Kidney (tissue), 14 donors: ENCODE measurements around the gene RNASEH2C. TPM values are rescaled to one million over a fixed set of nuclear protein-coding genes. Genes with fewer than 3 reads are reported as not detected.
"Not testable (repeated sequence)": the region's sequence is repeated elsewhere in the genome, so short reads cannot be mapped to it uniquely, and the experiment has no call there.

Source experiments
- DNase-seq, 5 donors: peaks; one replicate each; pipeline ENCODE4 v3.0.0-alpha.2; 2013 to 2020
- FAIRE-seq: peaks from 2 replicates; lab custom pipeline; 2012; peaks lifted over from hg19 to GRCh38; lab: Jason Lieb, UNC
- H3K27ac ChIP-seq, 2 donors: one replicate each; pipeline ENCODE4 v1.7.0; 2013; ENCODE audit warnings: low read depth in 2 of 2, low read length in 2 of 2, inconsistent platforms in 1 of 2
- H3K27me3 ChIP-seq: one replicate; pipeline ENCODE4 v1.7.1; 2013; ENCODE audit warnings: low read length, inconsistent platforms; ENCODE audit not compliant: control insufficient read depth, insufficient read depth
- H3K36me3 ChIP-seq, 3 donors: one replicate each; pipeline versions ENCODE4 v1.7.0 to v1.7.1; 2013; ENCODE audit warnings: low read length in 3 of 3, control low read depth in 1 of 3, inconsistent platforms in 1 of 3; ENCODE audit not compliant: insufficient read depth in 3 of 3, control insufficient read depth in 2 of 3
- H3K4me1 ChIP-seq, 3 donors: one replicate each; pipeline versions ENCODE4 v1.7.0 to v1.7.1; 2013; ENCODE audit warnings: low read length in 3 of 3, inconsistent platforms in 1 of 3, low read depth in 1 of 3; ENCODE audit not compliant: control insufficient read depth in 2 of 3, insufficient read depth in 2 of 3
- H3K4me3 ChIP-seq, 3 donors: one replicate each; pipeline versions ENCODE4 v1.7.0 to v1.8.1; 2013; ENCODE audit warnings: low read length in 3 of 3, control low read depth in 1 of 3, inconsistent platforms in 1 of 3
- H3K9ac ChIP-seq, 3 donors: one replicate each; pipeline versions ENCODE4 v1.7.0 to v1.7.1; 2013; ENCODE audit warnings: low read length in 3 of 3, control low read depth in 1 of 3, inconsistent platforms in 1 of 3
- H3K9me3 ChIP-seq, 3 donors: one replicate each; pipeline versions ENCODE4 v1.7.0 to v1.7.1; 2013; ENCODE audit warnings: low read length in 3 of 3, control low read depth in 1 of 3, inconsistent platforms in 1 of 3; ENCODE audit not compliant: control insufficient read depth in 2 of 3, insufficient read depth in 1 of 3
- CTCF ChIP-seq: IDR thresholded peaks from 3 replicates; pipeline ENCODE4 v1.5.1; 2012; ENCODE audit warnings: mild to moderate bottlenecking, moderate library complexity, borderline replicate concordance; ENCODE audit not compliant: insufficient read depth; ENCODE audit errors: extremely low read depth
- intact Hi-C: fragments of 100-400 bp; cut with DNase I; formaldehyde crosslinking; loops from one replicate; pipeline ENCODE4 v1.11.1; 2022
- polyA plus RNA-seq: library from polyadenylated mRNA; stranded (reverse); fragments of 350-450 nt; fragmentation: Illumina TruSeq; extraction: RNeasy Lipid Tissue Mini Kit (QIAGEN cat#74804); gene quantifications from one replicate; pipeline ENCODE4 v1.2.3, GENCODE V29; 2014; ENCODE audit warnings: low read depth, low replicate concordance; ENCODE audit not compliant: insufficient read depth
- total RNA-seq: library from RNA; stranded (reverse); fragmentation: NEBNext Ultra II Directional; extraction: Animal tissue kit (Norgen Biotek cat#: 25700); gene quantifications from one replicate; pipeline ENCODE4 v1.2.1, GENCODE V29; 2021
- donor health status: control.
- donor health status: control.
- donor health status: control.
- donor health status: control.
- donor health status: control.
- donor health status: DM: yes; HTN: yes; CAD: no.
- donor health status: Normal renal cell carcinoma (clear cell type).

RNASEH2C gene
- total and polyA plus RNA-seq, 2 donors from 2014 or later, result 43.7 to 129 TPM

- Histone ChIP-seq H3K4me3 (peak overlapping the region in 2 of 3 donors; percentile 39 to 45), H3K9ac (peak overlapping the region in 1 of 3 donors; percentile 26)
- not testable (repeated sequence) for FAIRE-seq, H3K4me1 ChIP-seq, H3K27me3 ChIP-seq, H3K27ac ChIP-seq, H3K36me3 ChIP-seq, H3K9me3 ChIP-seq
- peak; percentile 55 for TF ChIP-seq CTCF
- DNase-seq, result peak; percentile 68 to 86 (median 70)
- intact Hi-C loops, result loop anchor here (10.0 kb wide), 1 partner anchor 128 kb away; the partner anchor contains the start of gene SNX32
Measured at GRCh38 chr11:65706303-65706763, 14.3 kb downstream of the RNASEH2C start.

- Histone ChIP-seq H3K9me3 (no peaks in the 10 kb centered on the region), H3K36me3 (no peaks in the 10 kb centered on the region), H3K9ac (no peak overlapping the region), H3K27me3 (no peaks in the 10 kb centered on the region), H3K4me1 (no peaks in the 10 kb centered on the region), H3K4me3 (no peak overlapping the region), H3K27ac (no peak overlapping the region)
- intact Hi-C loops, result loop anchor here (10.0 kb wide), 1 partner anchor 131 kb away; the partner anchor contains the start of gene SNX32
- TF ChIP-seq CTCF, result no peak
- FAIRE-seq (no peak), DNase-seq (no peak)
Measured at GRCh38 chr11:65703846-65704245, 16.8 kb downstream of the RNASEH2C start.

- Histone ChIP-seq H3K4me1 (no peaks in the 10 kb centered on the region), H3K27me3 (no peaks in the 10 kb centered on the region), H3K4me3 (no peak overlapping the region), H3K36me3 (no peaks in the 10 kb centered on the region), H3K9me3 (no peaks in the 10 kb centered on the region), H3K27ac (no peak overlapping the region), H3K9ac (no peak overlapping the region)
- FAIRE-seq (no peak), DNase-seq (no peak)
- intact Hi-C loops, result loop anchor here (10.0 kb wide), 1 partner anchor 133 kb away; the partner anchor contains the start of gene SNX32
- no peak for TF ChIP-seq CTCF
Measured at GRCh38 chr11:65701686-65702085, 18.9 kb downstream of the RNASEH2C start.

- H3K9ac ChIP-seq, result no peak overlapping the region
- no peak overlapping the region for H3K4me3 ChIP-seq
- no peak overlapping the region for H3K27ac ChIP-seq
- H3K36me3 ChIP-seq, result no peaks in the 10 kb centered on the region
- FAIRE-seq (no peak), DNase-seq (no peak)
- no peaks in the 10 kb centered on the region for H3K27me3 ChIP-seq
- peaks cover 0 to 9% (median 3%) of the 10 kb centered on the region in 3 donors for H3K4me1 ChIP-seq
- no peak for TF ChIP-seq CTCF
- no peaks in the 10 kb centered on the region for H3K9me3 ChIP-seq
- intact Hi-C loops, result loop anchor here (10.0 kb wide), 1 partner anchor 134 kb away; the partner anchor contains the start of gene SNX32
Measured at GRCh38 chr11:65700399-65700798, 20.2 kb downstream of the RNASEH2C start.
